CD4-positive, alpha-beta T cell treated with Interleukin-2 at 100 ng/mL for 4 hours (primary cell): ENCODE results near the gene TADA3.
"Not testable (repeated sequence)": the region's sequence is repeated elsewhere in the genome, so short reads cannot be mapped to it uniquely, and the experiment has no call there.

Source experiments
- DNase-seq: peaks from one replicate; pipeline ENCODE4 v3.0.0-alpha.2; 2020; ENCODE audit warnings: low spot score

TADA3 gene

DNA sequence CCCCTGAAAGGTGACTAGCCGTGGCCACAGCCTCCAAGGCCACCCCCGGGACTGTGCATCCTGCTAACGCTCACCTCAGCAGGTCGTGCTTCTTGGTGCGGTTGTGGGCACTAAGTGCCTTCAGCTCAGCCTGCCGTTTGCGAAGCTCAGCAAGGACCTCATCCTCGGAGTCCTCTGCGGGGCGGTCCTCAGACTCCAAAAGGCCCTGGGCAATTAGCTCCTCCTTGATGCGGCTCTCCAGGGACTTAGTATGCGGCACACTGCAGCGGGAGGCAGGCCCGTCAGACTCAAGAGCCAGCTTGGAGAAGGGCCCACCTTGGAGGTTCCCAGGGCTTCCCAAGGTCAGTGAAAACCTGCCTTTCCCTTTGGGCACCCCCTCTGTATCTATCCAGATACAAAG, 8.3 kb downstream of the TADA3 start:
- no peak for DNase-seq

- peak; percentile 26 for DNase-seq
These were observed 9.5 kb downstream of the TADA3 start for GRCh38 chr3:9782770-9783169.

- DNase-seq: no peak
These were observed 10.2 kb downstream of the TADA3 start for GRCh38 chr3:9781978-9782603.

DNA sequence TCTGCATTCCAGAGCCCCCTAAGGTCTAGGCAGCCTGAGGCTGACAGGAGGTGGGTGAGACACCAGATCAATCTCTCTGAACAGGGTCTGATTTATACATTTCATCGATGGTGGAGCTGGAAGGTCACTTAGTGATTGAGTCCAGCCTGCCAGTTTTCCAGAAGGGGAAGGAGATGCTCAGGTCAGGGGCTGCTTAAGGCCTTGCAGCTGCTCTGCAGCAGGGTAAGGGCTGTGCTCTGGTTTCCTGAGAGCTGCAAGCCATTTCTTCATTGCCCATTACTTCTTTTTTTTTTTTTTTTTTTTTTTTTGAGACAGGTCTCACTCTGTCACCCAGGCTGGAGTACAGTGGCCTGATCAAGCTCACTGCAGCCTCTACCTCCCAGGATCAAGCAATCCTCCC, 10.7 kb downstream of the TADA3 start:
- no peak for DNase-seq

GRCh38 chr3:9780910-9781309, 11.4 kb downstream of the TADA3 start:
- DNase-seq: no peak

- no peak for DNase-seq
These were observed 11.8 kb downstream of the TADA3 start for GRCh38 chr3:9780458-9780812.

- DNase-seq: peak; percentile 25
These were observed 12.4 kb downstream of the TADA3 start for GRCh38 chr3:9779721-9780457.

GRCh38 chr3:9779075-9779593, 13.1 kb downstream of the TADA3 start:
- DNase-seq: no peak

- DNase-seq: no peak
These were observed 13.9 kb downstream of the TADA3 start for GRCh38 chr3:9778143-9779074.

DNA sequence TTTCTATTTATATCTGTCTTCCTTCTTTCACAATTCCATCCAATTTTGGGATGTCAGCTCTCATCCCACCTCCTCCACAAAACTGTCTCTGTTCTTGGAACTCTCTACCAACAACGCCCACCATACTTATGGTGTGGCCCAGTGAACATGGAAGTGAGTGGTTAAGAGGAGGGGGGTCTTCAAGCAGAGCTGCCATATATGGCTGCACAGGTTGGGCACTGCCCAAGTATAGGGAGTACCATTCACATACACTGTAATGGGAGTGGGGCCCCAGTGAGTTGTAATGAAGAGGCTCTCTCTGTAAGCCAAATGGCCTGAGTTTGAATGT, 14.6 kb downstream of the TADA3 start:
- no peak for DNase-seq

DNA sequence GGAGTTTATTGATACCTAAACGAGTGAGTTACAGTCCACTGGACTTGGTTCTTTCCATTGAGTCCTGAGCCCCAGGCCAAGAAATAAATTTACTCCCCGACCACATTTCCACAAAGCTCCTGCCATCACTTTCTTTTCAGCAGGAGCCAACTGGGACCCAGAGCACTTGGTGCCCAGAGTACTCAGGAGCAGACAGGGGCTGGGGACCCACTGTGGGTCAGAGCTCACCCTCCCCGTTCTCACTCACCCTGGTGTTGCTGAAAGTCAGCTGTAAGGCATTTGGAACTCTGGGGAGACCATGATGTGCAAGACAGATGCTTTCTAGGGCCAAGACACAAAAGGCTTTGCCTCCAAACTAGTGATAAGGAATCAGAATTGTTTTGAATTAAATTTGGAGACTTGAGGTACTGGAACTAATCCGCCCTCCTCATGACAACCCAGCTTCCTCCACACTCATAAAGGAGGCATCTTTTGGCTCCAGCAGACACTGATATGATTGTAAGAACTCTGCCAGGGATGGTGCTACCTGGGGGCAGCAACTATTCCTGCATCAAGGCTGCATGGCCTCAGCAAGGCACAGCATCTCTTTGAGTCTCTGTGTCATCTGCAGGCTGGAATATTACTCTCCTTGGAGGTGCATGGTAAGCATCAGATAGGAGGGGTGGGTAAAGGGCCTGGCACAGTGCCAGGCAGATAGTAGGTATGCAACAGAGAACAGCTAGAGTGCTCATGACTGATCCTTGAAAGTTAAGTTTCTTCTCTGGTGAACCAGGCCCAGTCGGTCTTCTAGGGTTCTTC, 15.2 kb downstream of the TADA3 start:
- DNase-seq: no peak

DNA sequence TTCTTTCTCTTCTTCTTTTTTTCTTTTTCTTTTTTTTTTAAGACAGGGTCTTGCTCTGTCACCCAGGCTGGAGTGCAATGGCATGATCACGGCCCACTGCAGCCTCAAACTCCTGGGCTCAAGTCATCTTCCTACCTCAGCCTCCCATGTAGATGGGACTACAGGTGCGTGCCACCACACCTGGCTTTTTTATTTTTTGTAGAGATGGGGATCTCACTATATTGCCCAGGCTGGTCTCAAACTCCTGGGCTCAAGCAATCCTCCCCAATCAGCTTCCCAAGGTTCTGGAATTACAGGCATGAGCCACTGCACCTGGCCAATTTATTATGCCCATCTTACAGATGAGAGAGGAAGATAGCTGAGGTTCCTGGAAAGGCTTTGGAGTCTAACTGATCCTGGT, 21.3 kb downstream of the TADA3 start:
- DNase-seq: not testable (repeated sequence)

DNA sequence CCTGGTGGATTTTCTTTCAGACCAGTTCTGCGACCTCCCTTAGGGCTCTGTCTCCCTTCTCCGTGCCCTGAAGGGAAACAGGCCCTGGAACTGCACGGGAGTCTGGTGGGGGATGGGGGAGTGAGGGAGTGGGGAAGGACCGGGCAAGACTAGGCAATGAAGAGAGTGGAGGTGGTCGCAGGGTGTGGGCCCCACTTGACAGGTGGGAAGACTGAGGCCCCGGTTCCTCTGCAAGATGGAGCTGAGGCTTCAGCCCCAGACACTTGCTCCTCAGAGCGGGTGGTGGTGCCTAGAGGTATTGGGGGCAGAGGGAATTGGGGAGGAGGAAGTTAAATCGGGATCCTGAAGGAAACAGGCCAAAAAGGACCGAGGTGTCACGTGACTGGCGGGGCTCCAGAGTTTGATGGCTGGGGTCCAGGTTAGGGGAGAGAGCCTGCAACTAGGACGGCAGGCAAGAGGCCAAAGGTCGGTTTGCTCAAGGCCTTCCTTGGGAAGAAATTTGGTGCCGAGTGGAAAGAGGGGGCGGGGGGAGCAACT, 21.9 kb downstream of the TADA3 start:
- DNase-seq: no peak

DNA sequence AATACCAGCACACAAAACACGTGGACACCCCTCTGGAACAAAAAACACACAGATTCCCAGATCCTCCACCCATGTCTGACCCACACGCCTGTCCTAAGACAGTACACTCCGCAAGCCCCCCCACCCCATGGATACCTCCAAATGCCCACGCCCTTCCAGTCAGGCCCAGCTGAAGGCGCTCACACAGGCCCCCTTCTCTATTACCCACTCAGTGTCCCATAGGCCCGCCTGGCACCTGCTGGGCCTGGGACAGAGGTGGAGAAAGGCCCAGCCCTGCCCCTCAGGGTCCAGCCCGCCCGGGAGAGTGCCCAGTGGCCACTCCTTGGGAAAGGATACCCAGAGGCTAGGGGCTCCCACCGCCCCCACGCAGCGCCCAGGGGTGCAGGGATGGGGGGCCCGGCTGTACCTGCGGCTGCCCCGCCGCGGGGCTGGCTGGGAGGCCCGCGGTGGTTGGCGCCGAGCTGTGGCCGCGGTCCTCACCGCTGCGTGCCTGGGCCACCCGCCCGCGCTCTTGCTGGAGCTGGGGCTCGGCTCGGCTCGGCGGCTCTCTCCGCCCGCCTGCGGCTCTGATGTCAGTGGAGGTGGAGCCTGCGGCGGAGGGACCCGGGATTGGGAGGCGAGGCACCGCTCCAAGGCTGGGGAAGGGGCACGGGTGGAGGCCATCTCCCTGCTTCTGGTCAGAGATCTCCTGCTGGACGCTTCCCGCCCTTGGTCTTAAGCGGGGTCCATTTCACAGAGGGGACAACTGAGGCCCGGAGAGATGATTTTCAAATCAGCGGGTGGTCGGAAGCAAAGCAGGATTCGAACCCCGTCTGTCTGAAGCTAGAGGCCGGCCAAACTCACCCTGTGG, 22.6 kb downstream of the TADA3 start, which contains the start of gene CAMK1:
Gene CAMK1 (minus strand): TSS at position 522 of the 850 bp plus-strand sequence. CDS start 2,198 bp downstream, outside the sequence.
- DNase-seq: peak; percentile 48

DNA sequence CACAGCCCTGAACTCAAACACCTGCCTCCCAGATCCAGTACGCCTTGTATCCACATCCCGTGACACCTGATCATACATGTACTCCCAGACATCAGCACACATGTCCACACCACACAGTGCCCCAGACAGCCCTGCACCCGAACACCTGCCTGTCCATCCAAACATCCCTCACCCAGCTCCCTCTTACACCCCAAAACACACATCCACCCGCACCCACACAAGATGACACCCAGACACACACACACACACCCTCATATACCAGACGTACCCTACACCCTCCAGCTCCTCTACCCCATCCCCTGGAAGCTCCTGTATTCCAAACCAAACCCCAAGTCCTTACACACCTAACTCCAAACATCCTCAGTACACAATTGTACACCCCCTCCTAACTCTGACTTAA, 23.3 kb downstream of the TADA3 start:
- no peak for DNase-seq

GRCh38 chr3:9768141-9768775, 24.0 kb downstream of the TADA3 start:
- no peak for DNase-seq

- no peak for DNase-seq
These were observed 24.9 kb downstream of the TADA3 start for GRCh38 chr3:9767418-9767817.

GRCh38 chr3:9765865-9766264, 26.4 kb downstream of the TADA3 start:
- no peak for DNase-seq

DNA sequence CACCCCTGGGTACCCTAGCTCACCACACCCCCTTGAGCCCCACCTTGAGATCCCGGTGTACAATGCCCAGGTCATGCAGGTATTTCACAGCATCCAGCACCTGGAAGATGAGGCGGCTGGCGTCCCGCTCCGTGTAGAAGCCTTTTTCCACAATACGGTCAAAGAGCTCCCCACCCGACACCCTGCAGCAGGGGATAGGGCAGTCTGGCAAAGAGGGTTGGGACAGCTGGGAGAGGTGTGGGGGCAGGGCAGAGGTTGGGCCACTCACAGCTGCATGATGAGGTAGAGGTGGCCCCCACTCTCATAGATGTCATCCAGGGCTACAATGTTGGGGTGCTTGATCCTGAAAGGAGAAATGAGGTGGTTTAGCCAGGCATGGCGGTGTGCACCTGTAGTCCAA, 29.4 kb downstream of the TADA3 start:
- no peak for DNase-seq

DNA sequence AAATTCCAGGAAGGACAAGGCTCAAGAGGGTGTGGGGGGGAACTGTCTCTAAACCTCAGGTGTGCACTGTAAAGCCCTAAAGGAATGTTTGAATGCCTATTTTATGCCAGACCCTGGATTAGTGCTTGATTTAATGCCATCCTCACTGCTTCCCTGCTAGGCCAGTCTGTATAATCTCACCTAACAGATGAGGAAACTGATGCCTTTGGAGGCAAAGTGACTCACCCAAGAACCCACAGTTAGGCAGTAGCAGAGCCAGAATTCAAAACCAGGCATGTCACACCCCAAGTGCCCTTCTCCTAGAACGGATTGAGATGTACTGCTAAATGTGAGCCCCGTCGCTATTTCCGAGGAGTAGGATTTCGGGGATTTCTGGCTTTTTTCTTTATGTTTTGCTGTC, 30.4 kb downstream of the TADA3 start:
- DNase-seq: no peak
